KOPT-K1 (cell line): ENCODE measurements around the gene WDR47.

Source experiments
- H3K27ac ChIP-seq: fragments of 200-600 bp; sonication (generic); 2 replicates; pipeline ENCODE4 v1.5.1; 2016; ENCODE audit warnings: antibody characterized with exemption, mild to moderate bottlenecking, low read depth, low read length; ENCODE audit not compliant: poor library complexity, severe bottlenecking
- H3K36me3 ChIP-seq: fragments of 200-600 bp; sonication (generic); 2 replicates; pipeline ENCODE4 v1.5.1; 2017; ENCODE audit warnings: antibody characterized with exemption, mild to moderate bottlenecking, low read length, moderate library complexity; ENCODE audit not compliant: insufficient read depth
- H3K9me3 ChIP-seq: fragments of 200-600 bp; sonication (generic); 2 replicates; pipeline ENCODE4 v1.5.1; 2017; ENCODE audit warnings: antibody characterized with exemption, low read length, mild to moderate bottlenecking; ENCODE audit not compliant: insufficient read depth, poor library complexity, severe bottlenecking

Gene WDR47

GRCh38 chr1:109041621-109042468 is at the start of gene WDR47:
WDR47 (minus strand) TSS chr1:109042102; CDS start chr1:109023512, 18,590 bp downstream.
- Histone ChIP-seq H3K9me3 (no peaks in the 10 kb centered on the region), H3K36me3 (no peaks in the 10 kb centered on the region), H3K27ac (peak within 1 kb of the TSS; percentile 60)

GRCh38 chr1:109091078-109091838 is 49.4 kb upstream of the WDR47 start:
- Histone ChIP-seq H3K36me3 (peaks cover 27% of the 10 kb centered on the region), H3K9me3 (no peaks in the 10 kb centered on the region), H3K27ac (peak overlapping the region; percentile 73)

- H3K27ac ChIP-seq, result peak within 1 kb of the TSS; percentile 73
- no peaks in the 10 kb centered on the region for H3K9me3 ChIP-seq
- H3K36me3 ChIP-seq, result peaks cover 22% of the 10 kb centered on the region
These were observed 48.5 kb upstream of the WDR47 start, which contains the start of gene TMEM167B for GRCh38 chr1:109090196-109091077. TMEM167B (plus strand) TSS chr1:109090764; CDS start chr1:109090873, 109 bp downstream.

GRCh38 chr1:109089242-109090015 is 47.5 kb upstream of the WDR47 start:
- peak overlapping the region; percentile 73 for H3K27ac ChIP-seq
- no peaks in the 10 kb centered on the region for H3K9me3 ChIP-seq
- peaks cover 15% of the 10 kb centered on the region for H3K36me3 ChIP-seq

- Histone ChIP-seq H3K36me3 (no peaks in the 10 kb centered on the region), H3K9me3 (no peaks in the 10 kb centered on the region), H3K27ac (no peak overlapping the region)
These were observed 42.9 kb upstream of the WDR47 start for GRCh38 chr1:109084563-109085517.

GRCh38 chr1:109083923-109084322 is 42.0 kb upstream of the WDR47 start:
- no peaks in the 10 kb centered on the region for H3K9me3 ChIP-seq
- no peaks in the 10 kb centered on the region for H3K36me3 ChIP-seq
- no peak overlapping the region for H3K27ac ChIP-seq

GRCh38 chr1:109083501-109083900 is 41.6 kb upstream of the WDR47 start:
- no peak overlapping the region for H3K27ac ChIP-seq
- H3K36me3 ChIP-seq, result no peaks in the 10 kb centered on the region
- no peaks in the 10 kb centered on the region for H3K9me3 ChIP-seq

- Histone ChIP-seq H3K9me3 (no peaks in the 10 kb centered on the region), H3K27ac (no peak overlapping the region), H3K36me3 (no peaks in the 10 kb centered on the region)
These were observed 38.7 kb upstream of the WDR47 start for GRCh38 chr1:109080441-109081082.

- H3K9me3 ChIP-seq, result no peaks in the 10 kb centered on the region
- H3K36me3 ChIP-seq, result no peaks in the 10 kb centered on the region
- H3K27ac ChIP-seq, result no peak overlapping the region
These were observed 37.3 kb upstream of the WDR47 start for GRCh38 chr1:109079240-109079622.

- H3K9me3 ChIP-seq, result no peaks in the 10 kb centered on the region
- H3K27ac ChIP-seq, result no peak overlapping the region
- H3K36me3 ChIP-seq, result no peaks in the 10 kb centered on the region
These were observed 36.4 kb upstream of the WDR47 start for GRCh38 chr1:109078317-109078716.

- Histone ChIP-seq H3K9me3 (no peaks in the 10 kb centered on the region), H3K27ac (peak within 1 kb of the TSS; percentile 72), H3K36me3 (no peaks in the 10 kb centered on the region)
These were observed 33.9 kb upstream of the WDR47 start, which contains the start of gene TAF13 for GRCh38 chr1:109075531-109076490. TAF13 (minus strand) TSS chr1:109076003; CDS start chr1:109075947, 56 bp downstream.

GRCh38 chr1:109069294-109069693 is 27.4 kb upstream of the WDR47 start:
- Histone ChIP-seq H3K36me3 (peaks cover 29% of the 10 kb centered on the region), H3K27ac (no peak overlapping the region), H3K9me3 (no peaks in the 10 kb centered on the region)
